ENCODE data around the gene MASP1.

Gene MASP1

DNA sequence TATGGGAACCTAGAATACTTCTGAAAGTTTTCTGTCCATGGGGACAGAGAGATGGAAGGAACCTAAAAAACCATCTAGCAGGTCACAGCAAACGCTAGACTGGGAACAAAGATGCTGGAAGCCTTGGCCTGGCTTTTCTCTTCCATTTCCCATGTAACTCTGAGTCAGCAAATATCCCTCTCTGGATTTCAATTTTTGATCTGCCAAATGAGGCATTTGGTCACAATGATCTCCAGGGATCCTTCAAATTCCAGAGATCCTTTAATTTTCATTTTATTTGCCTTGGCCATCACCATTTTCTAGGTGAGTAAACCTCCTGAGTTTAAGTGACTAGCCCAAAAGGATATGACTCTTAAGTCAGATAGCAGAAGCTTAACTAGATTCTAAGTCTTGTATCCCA lies 54.6 kb downstream of the MASP1 start:
- H3K27ac ChIP-seq, result no peak overlapping the region
- no peaks in the 10 kb centered on the region for H3K36me3 ChIP-seq (replicated peaks)
- no peak for DNase-seq
- in situ Hi-C loops (cut with HindIII; ENCODE audit: low pct_ligation_motif_present, low sequenced_read_pairs), result no loop called here
- H3K27me3 ChIP-seq (replicated peaks), result no peaks in the 10 kb centered on the region
- TF ChIP-seq, protein P1, sequence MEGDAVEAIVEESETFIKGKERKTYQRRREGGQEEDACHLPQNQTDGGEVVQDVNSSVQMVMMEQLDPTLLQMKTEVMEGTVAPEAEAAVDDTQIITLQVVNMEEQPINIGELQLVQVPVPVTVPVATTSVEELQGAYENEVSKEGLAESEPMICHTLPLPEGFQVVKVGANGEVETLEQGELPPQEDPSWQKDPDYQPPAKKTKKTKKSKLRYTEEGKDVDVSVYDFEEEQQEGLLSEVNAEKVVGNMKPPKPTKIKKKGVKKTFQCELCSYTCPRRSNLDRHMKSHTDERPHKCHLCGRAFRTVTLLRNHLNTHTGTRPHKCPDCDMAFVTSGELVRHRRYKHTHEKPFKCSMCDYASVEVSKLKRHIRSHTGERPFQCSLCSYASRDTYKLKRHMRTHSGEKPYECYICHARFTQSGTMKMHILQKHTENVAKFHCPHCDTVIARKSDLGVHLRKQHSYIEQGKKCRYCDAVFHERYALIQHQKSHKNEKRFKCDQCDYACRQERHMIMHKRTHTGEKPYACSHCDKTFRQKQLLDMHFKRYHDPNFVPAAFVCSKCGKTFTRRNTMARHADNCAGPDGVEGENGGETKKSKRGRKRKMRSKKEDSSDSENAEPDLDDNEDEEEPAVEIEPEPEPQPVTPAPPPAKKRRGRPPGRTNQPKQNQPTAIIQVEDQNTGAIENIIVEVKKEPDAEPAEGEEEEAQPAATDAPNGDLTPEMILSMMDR (IDR thresholded peaks at IDR 0.05; ENCODE audit: low read depth, low read length, missing control alignments), result no peak
- no peak overlapping the region for H3K4me3 ChIP-seq (ENCODE audit: low read depth, low read length)

DNA sequence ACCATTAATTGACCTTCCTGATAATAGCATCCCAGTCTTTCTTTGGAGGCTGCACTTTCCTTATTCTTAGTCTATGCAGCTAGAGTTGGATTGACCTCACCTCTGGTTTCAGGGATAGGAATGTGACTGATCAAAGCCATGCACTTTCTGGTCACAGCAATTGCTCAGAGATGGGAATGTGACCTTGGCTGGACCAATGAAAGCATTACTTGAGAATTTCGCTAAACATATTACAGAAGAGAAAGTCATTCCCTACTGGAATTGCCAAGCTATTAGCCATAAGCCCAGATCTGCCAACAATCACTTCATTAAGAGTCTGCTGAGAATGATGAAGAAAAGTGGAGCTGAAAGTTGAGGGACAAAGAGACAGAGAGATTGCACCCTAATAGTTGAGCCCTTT lies 61.5 kb downstream of the MASP1 start:
- Histone ChIP-seq H3K27ac (no peak overlapping the region), H3K4me3 (ENCODE audit: low read depth, low read length) (no peak overlapping the region), H3K36me3 (replicated peaks) (no peaks in the 10 kb centered on the region), H3K27me3 (replicated peaks) (no peaks in the 10 kb centered on the region)
- TF ChIP-seq, protein P1 (IDR thresholded peaks at IDR 0.05; ENCODE audit: low read depth, low read length, missing control alignments), result no peak
- no peak for DNase-seq
- in situ Hi-C loops (cut with HindIII; ENCODE audit: low pct_ligation_motif_present, low sequenced_read_pairs), result no loop called here

DNA sequence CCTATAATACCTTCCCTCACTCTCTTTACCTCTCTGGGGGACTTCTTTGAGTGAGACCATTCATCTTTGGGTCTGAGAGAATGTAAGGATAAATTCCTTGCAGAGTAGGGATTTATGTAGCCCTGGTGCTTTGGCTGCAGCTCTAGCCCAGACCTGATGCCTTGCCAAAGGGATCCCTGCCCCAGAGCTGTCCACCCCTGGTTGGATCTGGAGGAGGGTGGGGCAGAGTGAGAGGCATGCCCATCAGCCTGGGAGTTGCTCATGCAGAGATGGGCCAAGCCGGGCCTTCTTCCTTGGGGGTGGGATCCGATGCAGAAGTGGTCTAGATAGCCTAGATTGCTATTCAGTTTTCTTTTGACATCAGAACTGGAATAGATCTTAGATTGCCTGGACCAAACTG lies 62.8 kb downstream of the MASP1 start:
- TF ChIP-seq, protein P1 (IDR thresholded peaks at IDR 0.05; ENCODE audit: low read depth, low read length, missing control alignments), result no peak
- DNase-seq, result no peak
- Histone ChIP-seq H3K36me3 (replicated peaks) (no peaks in the 10 kb centered on the region), H3K4me3 (ENCODE audit: low read depth, low read length) (no peak overlapping the region), H3K27ac (no peak overlapping the region), H3K27me3 (replicated peaks) (no peaks in the 10 kb centered on the region)
- in situ Hi-C loops (cut with HindIII; ENCODE audit: low pct_ligation_motif_present, low sequenced_read_pairs), result no loop called here

DNA sequence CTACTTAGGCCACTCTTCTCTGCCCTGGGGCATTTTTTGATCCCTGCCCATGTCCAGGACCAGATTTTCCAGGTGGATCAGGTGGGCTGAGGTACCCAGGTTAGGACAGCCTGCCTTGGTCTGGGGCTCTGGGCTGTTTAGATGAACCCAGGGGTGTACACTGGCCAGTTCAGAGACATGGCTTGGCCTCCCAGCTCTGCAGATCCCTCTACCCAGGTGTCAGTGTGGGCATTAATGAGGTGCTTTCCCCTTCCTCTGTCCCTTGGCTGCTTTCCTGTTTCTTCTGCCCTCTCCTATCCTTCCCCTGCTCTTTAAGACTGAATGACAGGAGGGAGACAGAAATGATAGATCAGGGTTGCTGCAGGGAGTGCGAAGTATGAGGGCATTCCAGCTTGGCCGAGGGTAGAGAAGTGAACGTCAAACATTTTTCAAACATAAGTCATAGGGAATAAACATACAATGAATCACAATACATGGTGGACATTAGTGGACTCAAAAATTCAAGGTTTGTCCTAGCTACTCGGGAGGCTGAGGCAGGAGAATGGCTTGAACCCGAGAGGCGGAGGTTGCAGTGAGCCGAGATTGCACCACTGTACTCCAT lies 63.8 kb downstream of the MASP1 start:
- TF ChIP-seq, protein P1 (IDR thresholded peaks at IDR 0.05; ENCODE audit: low read depth, low read length, missing control alignments), result no peak
- Histone ChIP-seq H3K27ac (no peak overlapping the region), H3K4me3 (ENCODE audit: low read depth, low read length) (no peak overlapping the region), H3K27me3 (replicated peaks) (no peaks in the 10 kb centered on the region), H3K36me3 (replicated peaks) (no peaks in the 10 kb centered on the region)
- in situ Hi-C loops (cut with HindIII; ENCODE audit: low pct_ligation_motif_present, low sequenced_read_pairs), result no loop called here
- DNase-seq, result peak; percentile 79

DNA sequence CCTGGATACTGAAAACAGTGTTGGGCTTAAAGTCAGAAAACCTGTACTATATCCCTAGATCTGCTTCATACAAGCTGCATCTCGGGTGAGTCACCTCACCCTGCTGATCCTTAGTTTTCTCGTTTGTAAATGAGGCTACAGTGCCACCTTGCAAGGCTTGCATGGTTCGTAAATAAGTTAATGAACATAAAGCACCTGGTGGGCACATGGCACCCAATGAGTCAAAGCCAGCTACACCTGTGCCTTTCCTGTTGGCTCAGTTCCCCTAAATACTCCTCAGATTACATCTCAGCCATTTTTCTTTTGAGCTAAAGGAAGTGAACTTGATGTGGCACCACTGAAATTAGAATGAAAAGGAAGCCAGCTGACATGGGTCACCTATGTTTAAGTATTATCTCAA lies 67.7 kb downstream of the MASP1 start:
- TF ChIP-seq, protein P1 (IDR thresholded peaks at IDR 0.05; ENCODE audit: low read depth, low read length, missing control alignments), result no peak
- Histone ChIP-seq H3K27ac (no peak overlapping the region), H3K27me3 (replicated peaks) (no peaks in the 10 kb centered on the region), H3K36me3 (replicated peaks) (no peaks in the 10 kb centered on the region), H3K4me3 (ENCODE audit: low read depth, low read length) (no peak overlapping the region)
- in situ Hi-C loops (cut with HindIII; ENCODE audit: low pct_ligation_motif_present, low sequenced_read_pairs), result loop anchor here (25.0 kb wide), 1 partner anchor 464 kb away; no protein-coding TSS in a partner anchor
- peak; percentile 21 for DNase-seq

DNA sequence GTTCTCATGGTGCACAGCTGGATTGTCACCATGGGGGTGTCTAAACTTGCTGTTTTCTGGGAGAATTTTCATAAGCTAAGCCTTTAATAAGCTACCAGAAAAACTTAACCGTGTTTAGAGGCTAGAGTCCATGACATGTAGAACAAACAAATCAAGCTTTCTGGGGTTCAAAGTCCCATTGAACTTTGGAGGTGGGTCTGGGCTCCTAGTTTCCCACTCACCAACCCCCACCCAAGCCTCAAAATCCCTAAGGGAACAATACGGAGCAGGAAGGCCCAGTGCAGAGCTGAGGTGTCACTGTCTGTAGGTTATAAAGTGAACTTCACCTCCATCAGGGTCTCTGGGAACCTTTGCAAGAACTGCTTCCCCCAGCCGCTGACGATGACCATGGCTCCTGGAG lies 68.7 kb downstream of the MASP1 start:
- Histone ChIP-seq H3K27me3 (replicated peaks) (no peaks in the 10 kb centered on the region), H3K4me3 (ENCODE audit: low read depth, low read length) (no peak overlapping the region), H3K36me3 (replicated peaks) (no peaks in the 10 kb centered on the region), H3K27ac (no peak overlapping the region)
- TF ChIP-seq, protein P1 (IDR thresholded peaks at IDR 0.05; ENCODE audit: low read depth, low read length, missing control alignments), result no peak
- no peak for DNase-seq
- in situ Hi-C loops (cut with HindIII; ENCODE audit: low pct_ligation_motif_present, low sequenced_read_pairs), result loop anchor here (25.0 kb wide), 1 partner anchor 464 kb away; no protein-coding TSS in a partner anchor
